Sigmoid colon (tissue), 7 donors: ENCODE measurements around the gene CD34. TPM values are rescaled to one million over a fixed set of nuclear protein-coding genes. Genes with fewer than 3 reads are reported as not detected.

Experiments used
- DNase-seq: peaks from one replicate; pipeline ENCODE4 v3.0.0-alpha.2; 2019
- H3K27ac ChIP-seq, 4 donors: fragments of 200-600 bp; sonication (generic); one replicate each; pipeline ENCODE4 v1.5.1; 2016 to 2019; ENCODE audit warnings: mild to moderate bottlenecking in 1 of 4
- H3K27me3 ChIP-seq, 3 donors: fragments of 200-600 bp; sonication (generic); one replicate each; pipeline ENCODE4 v1.5.1; 2019; ENCODE audit warnings: mild to moderate bottlenecking in 1 of 3
- H3K36me3 ChIP-seq, 4 donors: fragments of 200-600 bp; sonication (generic); one replicate each; pipeline ENCODE4 v1.5.1; 2016 to 2019
- H3K4me1 ChIP-seq, 4 donors: fragments of 200-600 bp; sonication (generic); one replicate each; pipeline ENCODE4 v1.5.1; 2017 to 2019
- H3K4me3 ChIP-seq, 4 donors: fragments of 200-600 bp; sonication (generic); one replicate each; pipeline ENCODE4 v1.5.1; 2017 to 2019; ENCODE audit warnings: mild to moderate bottlenecking in 2 of 4, moderate library complexity in 1 of 4
- H3K9me3 ChIP-seq, 4 donors: fragments of 200-600 bp in 3 of 4; sonication (generic) in 3 of 4; one replicate each; pipeline versions ENCODE4 v1.5.1 to v1.6.1; 2013 to 2019
- EP300 ChIP-seq, 4 donors: sonication (generic); formaldehyde crosslinking; IDR thresholded peaks; one replicate each; pipeline ENCODE4 v1.6.1; 2017; ENCODE audit warnings: antibody characterized with exemption in 4 of 4
- POLR2A ChIP-seq, 2 donors: fragments of 450-650 bp; IDR thresholded peaks; one replicate each; pipeline ENCODE4 v1.6.1; 2016; ENCODE audit warnings: antibody characterized with exemption in 2 of 2, mild to moderate bottlenecking in 2 of 2, moderate library complexity in 2 of 2
- POLR2AphosphoS5 ChIP-seq, 4 donors: sonication (generic); formaldehyde crosslinking; IDR thresholded peaks; one replicate each; pipeline ENCODE4 v1.6.1; 2017; ENCODE audit warnings: antibody characterized with exemption in 4 of 4
- WGBS, 2 donors: extraction: QIAGEN DNeasy Blood & Tissue Kit; methylation state at CpG; one replicate each; pipeline ENCODE4 v1.1.7; 2013; 5-methylcytosine and 5-hydroxymethylcytosine counted together
- intact Hi-C: fragments of 100-400 bp; cut with DNase I; formaldehyde crosslinking; loops from one replicate; pipeline ENCODE4 v1.15.1; 2023
- polyA plus RNA-seq, 3 donors: library from polyadenylated mRNA; stranded (reverse); fragments of 200-250 nt; gene quantifications; one replicate each; pipeline ENCODE4 v1.2.3, GENCODE V29; 2013
- total RNA-seq, 4 donors: library from RNA; depleted of rRNA; stranded (reverse); fragments of >200 nt; gene quantifications; one replicate each; pipeline ENCODE4 v1.1.0, GENCODE V29; 2016
- TF ChIP-seq, protein P1 (sequence below), 4 experiments: fragments of 450-650 bp in 3 of 4; fragments of 200-600 bp in 1 of 4; IDR thresholded peaks; one replicate each; pipeline ENCODE4 v1.5.1; 2016 to 2019; ENCODE audit warnings: antibody characterized with exemption in 4 of 4, mild to moderate bottlenecking in 3 of 4, moderate library complexity in 2 of 4
- donor health status: healthy with polysubstance abuse.
- donor health status: Bipolar disorder and iron deficiency.
- donor health status: healthy.

CD34 gene
- total and polyA plus RNA-seq, 7 donors = 1.8 to 58.7 (median 15.9) TPM

- no peak for DNase-seq
- intact Hi-C loops = no loop called here
- Histone ChIP-seq H3K9me3 (no peaks in the 10 kb centered on the region), H3K4me1 (peaks cover 0 to 9% (median 6%) of the 10 kb centered on the region in 4 donors), H3K27me3 (peaks cover 0 to 4% (median 0%) of the 10 kb centered on the region in 3 donors), H3K36me3 (no peaks in the 10 kb centered on the region), H3K4me3 (no peak overlapping the region), H3K27ac (no peak overlapping the region)
- TF ChIP-seq POLR2A (IDR thresholded peaks at IDR 0.05) = no peak
- TF ChIP-seq EP300 (IDR thresholded peaks at IDR 0.05) = no peak
- WGBS, 2 donors = 60 to 80% methylated on average over 3 of the region's 3 CpGs
These were observed 40.7 kb upstream of the CD34 start for GRCh38 chr1:207951652-207952051.

GRCh38 chr1:207950750-207951149 is 39.8 kb upstream of the CD34 start:
- 29 to 34% methylated on average over 2 of the region's 2 CpGs for WGBS, 2 donors
- Histone ChIP-seq H3K27ac (no peak overlapping the region), H3K27me3 (peaks cover 0 to 4% (median 0%) of the 10 kb centered on the region in 3 donors), H3K4me3 (no peak overlapping the region), H3K9me3 (no peaks in the 10 kb centered on the region), H3K36me3 (no peaks in the 10 kb centered on the region), H3K4me1 (peaks cover 0 to 9% (median 6%) of the 10 kb centered on the region in 4 donors)
- DNase-seq = no peak
- TF ChIP-seq POLR2AphosphoS5 (IDR thresholded peaks at IDR 0.05) = no peak
- TF ChIP-seq, protein P1, sequence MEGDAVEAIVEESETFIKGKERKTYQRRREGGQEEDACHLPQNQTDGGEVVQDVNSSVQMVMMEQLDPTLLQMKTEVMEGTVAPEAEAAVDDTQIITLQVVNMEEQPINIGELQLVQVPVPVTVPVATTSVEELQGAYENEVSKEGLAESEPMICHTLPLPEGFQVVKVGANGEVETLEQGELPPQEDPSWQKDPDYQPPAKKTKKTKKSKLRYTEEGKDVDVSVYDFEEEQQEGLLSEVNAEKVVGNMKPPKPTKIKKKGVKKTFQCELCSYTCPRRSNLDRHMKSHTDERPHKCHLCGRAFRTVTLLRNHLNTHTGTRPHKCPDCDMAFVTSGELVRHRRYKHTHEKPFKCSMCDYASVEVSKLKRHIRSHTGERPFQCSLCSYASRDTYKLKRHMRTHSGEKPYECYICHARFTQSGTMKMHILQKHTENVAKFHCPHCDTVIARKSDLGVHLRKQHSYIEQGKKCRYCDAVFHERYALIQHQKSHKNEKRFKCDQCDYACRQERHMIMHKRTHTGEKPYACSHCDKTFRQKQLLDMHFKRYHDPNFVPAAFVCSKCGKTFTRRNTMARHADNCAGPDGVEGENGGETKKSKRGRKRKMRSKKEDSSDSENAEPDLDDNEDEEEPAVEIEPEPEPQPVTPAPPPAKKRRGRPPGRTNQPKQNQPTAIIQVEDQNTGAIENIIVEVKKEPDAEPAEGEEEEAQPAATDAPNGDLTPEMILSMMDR (IDR thresholded peaks at IDR 0.05) = no peak
- TF ChIP-seq POLR2A (IDR thresholded peaks at IDR 0.05) = no peak
- no peak for TF ChIP-seq EP300 (IDR thresholded peaks at IDR 0.05)
- intact Hi-C loops = no loop called here

DNA sequence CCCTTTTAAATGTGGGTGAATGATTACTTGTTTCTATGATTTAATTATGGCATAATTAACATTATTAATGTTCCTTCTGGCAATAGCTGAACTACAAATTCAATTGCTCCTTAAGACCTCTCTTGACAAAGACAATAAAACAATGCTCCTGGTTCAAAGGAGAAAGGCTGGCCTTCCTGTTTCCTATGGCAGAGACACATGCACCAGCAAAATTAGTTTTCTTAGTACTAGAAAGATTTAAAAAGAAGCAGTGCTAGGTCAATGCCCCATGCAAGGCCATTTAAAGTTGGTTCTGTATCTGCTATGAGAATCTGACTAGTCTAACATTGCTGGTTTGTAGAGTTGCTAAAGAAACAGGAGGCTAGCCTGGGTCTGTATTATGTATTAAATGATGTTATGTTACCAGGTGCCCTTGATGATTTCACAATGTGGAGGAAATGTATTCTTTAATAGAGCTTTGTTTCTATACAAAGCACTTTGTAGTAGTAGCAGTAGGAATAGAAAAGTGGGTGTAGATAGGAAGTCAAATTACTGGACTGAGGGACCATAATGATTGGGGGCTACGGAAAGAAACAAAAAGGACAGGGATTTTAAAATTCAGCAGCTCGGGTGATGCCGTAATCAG is 38.8 kb upstream of the CD34 start:
- no peak overlapping the region for H3K27ac ChIP-seq
- WGBS, 2 donors = 88 to 96% methylated on average over 3 of the region's 3 CpGs
- intact Hi-C loops = no loop called here

DNA sequence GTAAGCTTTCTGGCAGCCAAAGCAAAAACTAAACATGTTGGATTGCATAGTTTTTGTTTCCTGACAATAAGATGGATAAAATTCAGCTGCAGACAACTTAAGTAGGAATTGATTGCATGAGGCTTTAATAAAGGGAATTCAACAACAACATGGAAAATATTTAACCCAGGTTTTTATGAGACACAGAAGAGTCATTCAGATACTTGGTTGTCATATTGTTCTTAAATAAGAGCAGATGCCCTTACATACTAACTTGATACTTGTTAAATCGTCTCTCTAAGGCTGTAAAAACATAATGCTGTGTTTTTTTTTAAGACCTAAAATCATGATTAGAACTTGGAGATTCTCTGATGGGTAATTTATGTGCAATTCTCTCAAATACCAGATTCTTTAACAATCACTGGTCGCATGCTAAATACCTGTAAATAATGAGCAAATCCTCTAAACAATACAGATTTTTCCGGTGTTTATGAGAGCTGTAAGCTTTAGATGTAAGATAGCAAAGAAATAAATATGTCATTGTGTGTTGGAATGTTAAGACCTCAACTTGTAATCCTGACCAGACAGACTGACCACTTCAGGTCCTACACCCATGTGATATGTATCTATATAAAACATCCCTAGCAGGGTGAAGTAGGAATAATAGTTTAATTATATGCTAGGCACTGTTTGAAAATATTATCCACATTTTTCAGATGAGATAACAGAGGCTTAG is 37.8 kb upstream of the CD34 start:
- Histone ChIP-seq H3K27me3 (no peaks in the 10 kb centered on the region), H3K4me1 (peaks cover 0 to 9% (median 6%) of the 10 kb centered on the region in 4 donors), H3K27ac (no peak overlapping the region), H3K4me3 (no peak overlapping the region), H3K36me3 (no peaks in the 10 kb centered on the region), H3K9me3 (no peaks in the 10 kb centered on the region)
- TF ChIP-seq EP300 (IDR thresholded peaks at IDR 0.05) = no peak
- TF ChIP-seq, protein P1 (IDR thresholded peaks at IDR 0.05) = no peak
- TF ChIP-seq POLR2AphosphoS5 (IDR thresholded peaks at IDR 0.05) = no peak
- TF ChIP-seq POLR2A (IDR thresholded peaks at IDR 0.05) = no peak
- DNase-seq = no peak
- intact Hi-C loops = no loop called here
- 53 to 67% methylated on average over 3 of the region's 3 CpGs for WGBS, 2 donors

More for the DNA sequence above, 38.8 kb upstream of the CD34 start:
- Histone ChIP-seq H3K9me3 (no peaks in the 10 kb centered on the region), H3K4me1 (peaks cover 0 to 9% (median 6%) of the 10 kb centered on the region in 4 donors), H3K27me3 (peaks cover 0 to 4% (median 0%) of the 10 kb centered on the region in 3 donors), H3K36me3 (no peaks in the 10 kb centered on the region), H3K4me3 (no peak overlapping the region)
- no peak for DNase-seq
- TF ChIP-seq, protein P1 (IDR thresholded peaks at IDR 0.05) = no peak
- TF ChIP-seq POLR2AphosphoS5 (IDR thresholded peaks at IDR 0.05) (no peak), EP300 (IDR thresholded peaks at IDR 0.05) (no peak), POLR2A (IDR thresholded peaks at IDR 0.05) (no peak)

GRCh38 chr1:207946756-207947155 is 35.8 kb upstream of the CD34 start:
- H3K4me1 ChIP-seq = peaks cover 0 to 9% (median 6%) of the 10 kb centered on the region in 4 donors
- no peak overlapping the region for H3K4me3 ChIP-seq
- no peaks in the 10 kb centered on the region for H3K9me3 ChIP-seq
- DNase-seq = no peak
- intact Hi-C loops = no loop called here
- no peaks in the 10 kb centered on the region for H3K27me3 ChIP-seq
- no peak overlapping the region for H3K27ac ChIP-seq
- 84 to 86% methylated on average over 1 of the region's 1 CpG for WGBS, 2 donors
- no peak for TF ChIP-seq POLR2AphosphoS5 (IDR thresholded peaks at IDR 0.05)
- no peak for TF ChIP-seq POLR2A (IDR thresholded peaks at IDR 0.05)
- TF ChIP-seq, protein P1 (IDR thresholded peaks at IDR 0.05) = no peak
- no peak for TF ChIP-seq EP300 (IDR thresholded peaks at IDR 0.05)
- no peaks in the 10 kb centered on the region for H3K36me3 ChIP-seq
